Non-pigmented ciliary epithelial cell (primary cell): ENCODE results near the gene DRAM2.
"Not testable (repeated sequence)": the region's sequence is repeated elsewhere in the genome, so short reads cannot be mapped to it uniquely, and the experiment has no call there.

Source experiments
- DNase-seq: peaks from one replicate; pipeline ENCODE4 v3.0.0-alpha.2; 2010; ENCODE audit warnings: low read depth

Gene DRAM2

GRCh38 chr1:111142356-111142975, 2.6 kb upstream of the DRAM2 start:
- no peak for DNase-seq

- DNase-seq: no peak
These were observed 1.6 kb upstream of the DRAM2 start for GRCh38 chr1:111141245-111142220.

GRCh38 chr1:111140680-111140967, 731 bp upstream of the DRAM2 start:
- no peak for DNase-seq

- no peak for DNase-seq
These were observed 453 bp downstream of the DRAM2 start for GRCh38 chr1:111139324-111139955.

GRCh38 chr1:111133866-111134265, 6.0 kb downstream of the DRAM2 start:
- no peak for DNase-seq

- DNase-seq: no peak
These were observed 8.2 kb downstream of the DRAM2 start for GRCh38 chr1:111131693-111132092.

GRCh38 chr1:111129376-111129775, 10.5 kb downstream of the DRAM2 start:
- no peak for DNase-seq

- no peak for DNase-seq
These were observed 11.8 kb downstream of the DRAM2 start for GRCh38 chr1:111127923-111128643.

DNA sequence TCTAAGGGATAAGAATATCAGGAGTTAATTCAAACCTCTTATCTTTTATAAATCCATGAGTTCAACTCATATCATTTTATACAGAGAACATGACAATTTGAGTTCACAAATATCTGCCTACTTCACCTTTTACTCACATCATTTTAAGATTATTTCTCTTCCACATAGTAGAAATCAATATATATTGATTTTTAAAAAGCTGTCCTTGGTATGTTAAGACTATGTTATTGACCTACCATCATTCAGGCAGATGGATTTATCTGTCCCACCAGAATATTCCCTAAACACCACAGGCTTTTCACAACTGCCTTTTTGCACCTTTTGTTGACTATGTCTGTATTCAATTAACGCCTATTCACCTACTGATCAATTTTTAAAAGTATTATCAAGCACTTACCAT, 13.5 kb downstream of the DRAM2 start:
- DNase-seq: no peak

- no peak for DNase-seq
These were observed 23.4 kb downstream of the DRAM2 start for GRCh38 chr1:111116496-111116895.

- no peak for DNase-seq
These were observed 29.5 kb downstream of the DRAM2 start for GRCh38 chr1:111110197-111110899.

DNA sequence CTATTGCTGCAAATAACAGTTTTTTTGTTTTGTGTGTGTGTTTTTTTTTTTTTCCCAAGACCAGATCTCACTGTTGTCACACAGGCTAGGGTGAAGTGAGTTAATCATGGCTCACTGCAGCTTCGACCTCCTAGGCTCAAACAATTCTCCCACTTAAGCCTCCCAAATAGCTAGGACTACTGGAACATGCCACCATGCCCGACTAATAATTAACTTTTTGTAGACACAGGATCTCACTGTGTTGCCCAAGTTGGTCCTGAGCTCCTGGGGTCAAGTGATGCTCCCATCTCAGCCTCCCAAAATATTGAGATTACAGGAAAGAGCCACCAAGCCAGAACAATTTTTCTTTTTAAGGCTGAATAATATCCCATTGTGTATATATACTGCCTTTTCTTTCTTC, 34.9 kb downstream of the DRAM2 start:
- no peak for DNase-seq

GRCh38 chr1:111101854-111102642, 37.8 kb downstream of the DRAM2 start:
- no peak for DNase-seq

- no peak for DNase-seq
These were observed 40.6 kb downstream of the DRAM2 start for GRCh38 chr1:111099289-111099688.

GRCh38 chr1:111097356-111098099, 42.4 kb downstream of the DRAM2 start:
- no peak for DNase-seq

DNA sequence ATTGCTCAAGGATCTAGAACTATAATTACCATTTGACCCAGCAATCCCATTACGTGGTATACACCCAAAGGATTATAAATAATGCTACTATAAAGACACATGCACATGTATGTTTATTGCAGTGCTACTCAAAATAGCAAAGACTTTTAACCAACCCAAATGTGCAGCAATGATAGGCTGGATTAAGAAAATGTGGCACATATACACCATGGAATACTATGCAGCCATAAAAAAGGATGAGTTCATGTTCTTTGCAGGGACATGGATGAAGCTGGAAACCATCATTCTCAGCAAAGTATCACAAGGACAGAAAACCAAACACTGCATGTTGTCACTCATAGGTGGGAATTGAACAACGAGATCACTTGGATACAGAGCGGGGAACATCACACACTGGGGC, 44.5 kb downstream of the DRAM2 start:
- not testable (repeated sequence) for DNase-seq

DNA sequence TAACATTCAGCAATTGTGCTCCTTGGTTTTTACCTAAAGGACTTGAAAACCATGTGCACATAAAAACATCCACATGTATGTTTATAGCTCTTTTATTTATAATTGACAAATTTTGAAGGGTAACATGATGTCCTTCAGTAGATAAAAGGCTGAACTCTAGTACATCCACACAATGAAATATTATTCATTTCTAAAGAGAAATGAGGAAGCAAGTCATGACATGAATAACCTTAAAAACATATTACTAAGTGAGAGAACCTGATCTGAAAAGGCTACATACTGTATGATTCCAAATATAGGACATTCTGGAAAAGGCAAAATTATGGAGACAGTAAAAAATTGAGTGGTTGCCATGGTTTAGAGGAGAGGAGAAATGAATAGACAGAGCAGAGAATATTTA, 50.3 kb downstream of the DRAM2 start:
- no peak for DNase-seq

DNA sequence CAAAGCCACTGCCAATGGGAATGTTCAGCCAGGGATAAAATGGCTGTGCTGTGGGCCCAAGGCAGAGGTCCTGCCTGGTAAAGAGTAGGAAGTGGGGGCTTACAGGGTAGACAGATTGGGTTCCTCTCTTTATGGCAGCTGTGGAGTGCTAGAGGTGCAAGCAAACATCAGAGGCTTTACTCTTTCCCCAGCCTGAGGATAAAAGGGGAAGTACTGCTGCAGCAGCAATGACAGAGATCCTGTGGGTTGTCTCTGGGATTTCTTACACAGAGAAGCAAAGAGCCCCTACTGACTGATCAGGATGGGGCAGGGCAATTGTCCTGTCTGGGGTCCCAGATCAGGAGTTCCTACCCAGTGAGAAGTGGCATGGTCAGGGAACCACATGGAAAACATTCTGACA, 54.2 kb downstream of the DRAM2 start:
- no peak for DNase-seq

- no peak for DNase-seq
These were observed 54.9 kb downstream of the DRAM2 start for GRCh38 chr1:111084999-111085398.
